HepG2 (cell line): Measurements from ENCODE around the gene PSMG1. TPM values are rescaled to one million over a fixed set of nuclear protein-coding genes. Genes with fewer than 3 reads are reported as not detected.

Experiments used
- BCL3 ChIP-seq: sonication (generic); formaldehyde crosslinking; IDR thresholded peaks from 2 replicates; pipeline ENCODE4 v1.5.1; 2020; ENCODE audit warnings: mild to moderate bottlenecking, missing genetic modification reagents, moderate library complexity
- CHCHD3 ChIP-seq: sonication (generic); formaldehyde crosslinking; IDR thresholded peaks from 2 replicates; pipeline ENCODE4 v1.8.0; 2022; ENCODE audit warnings: mild to moderate bottlenecking, missing genetic modification reagents, moderate library complexity
- CREB1 ChIP-seq, 2 experiments: fragments of 450-650 bp in 1 of 2; IDR thresholded peaks; 2 replicates each; pipeline ENCODE4 v1.6.1; 2016 to 2017; ENCODE audit warnings: control low read depth in 1 of 2, mild to moderate bottlenecking in 1 of 2, missing compliant biosample characterization in 1 of 2, missing genetic modification characterization in 1 of 2
- HMG20B ChIP-seq: conservative IDR thresholded peaks from 2 replicates; pipeline ENCODE4 v1.6.1; 2016; ENCODE audit warnings: missing genetic modification reagents, missing compliant biosample characterization
- HNF4A ChIP-seq: sonication (generic); formaldehyde crosslinking; IDR thresholded peaks from 2 replicates; pipeline ENCODE4 v1.4.0; 2020; ENCODE audit warnings: missing genetic modification reagents
- HOXA3 ChIP-seq: sonication (generic); formaldehyde crosslinking; IDR thresholded peaks from 2 replicates; pipeline ENCODE4 v1.5.0; 2020; ENCODE audit warnings: missing genetic modification reagents
- KAT8 ChIP-seq: IDR thresholded peaks from 2 replicates; pipeline ENCODE4 v1.6.1; 2016; ENCODE audit warnings: missing genetic modification reagents, missing compliant biosample characterization
- LCORL ChIP-seq, 2 experiments: fragments of 450-650 bp in 1 of 2; sonication (generic) in 1 of 2; formaldehyde crosslinking in 1 of 2; IDR thresholded peaks; 2 replicates each; pipeline versions ENCODE4 v1.5.0 to v1.6.1; 2017 to 2020; ENCODE audit warnings: antibody characterized with exemption in 1 of 2, missing genetic modification reagents in 1 of 2
- MXI1 ChIP-seq: IDR thresholded peaks from 3 replicates; pipeline ENCODE4 v1.6.1; 2012; ENCODE audit warnings: low read depth, low read length, inconsistent platforms, borderline replicate concordance
- NKX3-1 ChIP-seq: sonication (generic); formaldehyde crosslinking; IDR thresholded peaks from 2 replicates; pipeline ENCODE4 v1.5.0; 2020; ENCODE audit warnings: missing genetic modification reagents
- NR3C1 ChIP-seq: sonication (generic); formaldehyde crosslinking; IDR thresholded peaks from 2 replicates; pipeline ENCODE4 v1.4.0; 2020; ENCODE audit warnings: missing genetic modification reagents
- PCBP2 ChIP-seq: fragments of 200-400 bp; formaldehyde crosslinking; optimal IDR thresholded peaks from 2 replicates; pipeline ENCODE3; 2018; ENCODE audit warnings: low read length, low read depth; ENCODE audit not compliant: poor library complexity, severe bottlenecking
- REL ChIP-seq: sonication (generic); formaldehyde crosslinking; conservative IDR thresholded peaks from 2 replicates; pipeline ENCODE4 v1.8.0; 2022; ENCODE audit warnings: mild to moderate bottlenecking, missing genetic modification reagents, moderate library complexity
- TMF1 ChIP-seq: sonication (generic); formaldehyde crosslinking; IDR thresholded peaks from 2 replicates; pipeline ENCODE4 v1.8.1; 2022; ENCODE audit warnings: low read depth, missing genetic modification reagents
- ZBTB3 ChIP-seq: sonication (generic); formaldehyde crosslinking; IDR thresholded peaks from 2 replicates; pipeline ENCODE4 v1.4.0; 2020; ENCODE audit warnings: low read depth, mild to moderate bottlenecking, moderate library complexity, missing genetic modification reagents, borderline replicate concordance
- ZNF180 ChIP-seq: sonication (generic); formaldehyde crosslinking; IDR thresholded peaks from 2 replicates; pipeline ENCODE4 v1.4.0; 2020; ENCODE audit warnings: low read depth, missing genetic modification reagents, borderline replicate concordance
- ZNF441 ChIP-seq: sonication (generic); formaldehyde crosslinking; IDR thresholded peaks from 2 replicates; pipeline ENCODE4 v1.7.0; 2021; ENCODE audit warnings: missing genetic modification reagents, borderline replicate concordance
- ZNF484 ChIP-seq: sonication (generic); formaldehyde crosslinking; IDR thresholded peaks from 2 replicates; pipeline ENCODE4 v1.5.1; 2020; ENCODE audit warnings: mild to moderate bottlenecking, low read depth, missing genetic modification reagents, borderline replicate concordance
- ZNF572 ChIP-seq: sonication (generic); formaldehyde crosslinking; IDR thresholded peaks from 2 replicates; pipeline ENCODE4 v1.5.1; 2020; ENCODE audit warnings: mild to moderate bottlenecking, missing genetic modification reagents
- ZNF576 ChIP-seq: sonication (generic); formaldehyde crosslinking; IDR thresholded peaks from 2 replicates; pipeline ENCODE4 v1.4.0; 2020; ENCODE audit warnings: mild to moderate bottlenecking, missing genetic modification reagents
- ZNF816 ChIP-seq: sonication (generic); formaldehyde crosslinking; IDR thresholded peaks from 2 replicates; pipeline ENCODE4 v1.8.0; 2022; ENCODE audit warnings: missing genetic modification reagents, mild to moderate bottlenecking, borderline replicate concordance
- polyA plus RNA-seq, 8 experiments: library from polyadenylated mRNA; depleted of rRNA in 3 of 8; stranded (reverse) in 7 of 8; unstranded in 1 of 8; fragments of >200 nt; fragmentation: Illumina TruSeq in 4 of 8; extraction: Trizol in 4 of 8; gene quantifications; 2 replicates each; pipeline versions ENCODE4 v1.2.1 to v1.2.3, GENCODE V29; 2011 to 2016; ENCODE audit warnings: low read depth in 4 of 8, missing spikeins in 1 of 8, mixed read lengths in 1 of 8; ENCODE audit not compliant: insufficient read depth in 1 of 8
- total RNA-seq, 5 experiments: library from RNA; depleted of rRNA; stranded (reverse); fragments of >200 nt; fragmentation: Illumina TruSeq; extraction: Trizol; gene quantifications; 2 replicates each; pipeline ENCODE4 v1.2.3, GENCODE V29; 2016; ENCODE audit warnings: low read depth in 1 of 5
- TF ChIP-seq, protein P1 (sequence below): IDR thresholded peaks from 2 replicates; pipeline ENCODE4 v1.4.0; 2020; ENCODE audit warnings: mild to moderate bottlenecking, missing genetic modification reagents
- TF ChIP-seq, protein P2 (sequence below): sonication (generic); formaldehyde crosslinking; IDR thresholded peaks from 2 replicates; pipeline ENCODE4 v1.8.0; 2022; ENCODE audit warnings: mild to moderate bottlenecking, missing genetic modification reagents, moderate library complexity

The PSMG1 gene
- total and polyA plus RNA-seq, 2 of the 13 experiments (the other 11 are each of a cell fraction or from before 2014, with no cell fraction given), result 63.6 to 173 TPM

DNA sequence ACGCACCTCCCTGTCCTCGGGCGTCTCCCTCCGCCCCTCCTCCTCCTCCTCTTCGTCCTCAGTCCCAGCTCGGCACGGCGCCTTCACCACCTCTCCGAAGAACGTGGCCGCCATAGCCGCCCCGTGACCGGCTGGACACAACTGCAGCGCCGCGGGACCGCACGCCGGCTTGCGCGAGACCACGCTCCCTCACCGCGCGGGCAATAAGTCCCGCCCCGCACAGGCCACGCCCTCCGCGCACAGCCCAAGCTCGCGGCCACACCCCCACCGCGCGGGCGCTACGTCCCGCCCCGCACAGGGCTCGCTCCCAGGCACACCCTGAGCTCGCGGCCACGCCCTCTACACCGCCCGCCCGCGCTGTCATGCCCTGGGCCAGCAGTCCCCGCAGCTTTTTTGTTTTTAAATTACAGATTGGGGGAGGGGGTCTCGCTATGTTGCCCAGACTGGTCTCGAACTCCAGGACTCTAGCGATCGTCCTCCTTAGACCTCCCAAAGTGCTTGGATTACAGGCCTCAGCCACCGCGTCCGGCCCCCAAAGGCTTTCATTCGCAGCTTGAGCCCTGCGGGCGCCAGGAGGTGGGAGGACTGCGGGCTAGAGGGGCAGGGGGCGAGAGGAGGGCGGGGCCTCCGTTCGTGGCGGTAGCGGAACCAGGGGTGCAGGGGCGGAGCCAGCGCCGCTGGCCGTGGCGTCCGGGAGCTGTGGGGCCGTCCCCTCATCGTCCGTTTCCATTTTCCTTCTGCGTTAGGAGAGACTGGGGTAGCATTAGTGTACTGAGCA lies at the start of gene PSMG1 (continued):
- TF ChIP-seq, protein P1, sequence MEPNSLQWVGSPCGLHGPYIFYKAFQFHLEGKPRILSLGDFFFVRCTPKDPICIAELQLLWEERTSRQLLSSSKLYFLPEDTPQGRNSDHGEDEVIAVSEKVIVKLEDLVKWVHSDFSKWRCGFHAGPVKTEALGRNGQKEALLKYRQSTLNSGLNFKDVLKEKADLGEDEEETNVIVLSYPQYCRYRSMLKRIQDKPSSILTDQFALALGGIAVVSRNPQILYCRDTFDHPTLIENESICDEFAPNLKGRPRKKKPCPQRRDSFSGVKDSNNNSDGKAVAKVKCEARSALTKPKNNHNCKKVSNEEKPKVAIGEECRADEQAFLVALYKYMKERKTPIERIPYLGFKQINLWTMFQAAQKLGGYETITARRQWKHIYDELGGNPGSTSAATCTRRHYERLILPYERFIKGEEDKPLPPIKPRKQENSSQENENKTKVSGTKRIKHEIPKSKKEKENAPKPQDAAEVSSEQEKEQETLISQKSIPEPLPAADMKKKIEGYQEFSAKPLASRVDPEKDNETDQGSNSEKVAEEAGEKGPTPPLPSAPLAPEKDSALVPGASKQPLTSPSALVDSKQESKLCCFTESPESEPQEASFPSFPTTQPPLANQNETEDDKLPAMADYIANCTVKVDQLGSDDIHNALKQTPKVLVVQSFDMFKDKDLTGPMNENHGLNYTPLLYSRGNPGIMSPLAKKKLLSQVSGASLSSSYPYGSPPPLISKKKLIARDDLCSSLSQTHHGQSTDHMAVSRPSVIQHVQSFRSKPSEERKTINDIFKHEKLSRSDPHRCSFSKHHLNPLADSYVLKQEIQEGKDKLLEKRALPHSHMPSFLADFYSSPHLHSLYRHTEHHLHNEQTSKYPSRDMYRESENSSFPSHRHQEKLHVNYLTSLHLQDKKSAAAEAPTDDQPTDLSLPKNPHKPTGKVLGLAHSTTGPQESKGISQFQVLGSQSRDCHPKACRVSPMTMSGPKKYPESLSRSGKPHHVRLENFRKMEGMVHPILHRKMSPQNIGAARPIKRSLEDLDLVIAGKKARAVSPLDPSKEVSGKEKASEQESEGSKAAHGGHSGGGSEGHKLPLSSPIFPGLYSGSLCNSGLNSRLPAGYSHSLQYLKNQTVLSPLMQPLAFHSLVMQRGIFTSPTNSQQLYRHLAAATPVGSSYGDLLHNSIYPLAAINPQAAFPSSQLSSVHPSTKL (CRISPR knock-in tag), result peak; percentile 53
- TF ChIP-seq BCL3 (CRISPR knock-in tag) (no peak), ZNF576 (no peak), TMF1 (CRISPR knock-in tag) (no peak), HNF4A (0 out of 2 replicates have a peak, but pooled peaks have one; percentile 2), MXI1 (peak; percentile 96; the same call in 2 of the 3 replicates), NR3C1 (no peak), PCBP2 (no peak), CHCHD3 (peak; percentile 62; the same call in 1 of the 2 replicates), ZNF484 (CRISPR knock-in tag) (peak; percentile 35; the same call in 1 of the 2 replicates), NKX3-1 (CRISPR knock-in tag) (peak; percentile 51; the same call in 1 of the 2 replicates), ZNF816 (CRISPR knock-in tag) (0 out of 2 replicates have a peak, but pooled peaks have one; percentile 57), HOXA3 (CRISPR knock-in tag) (peak; percentile 77), ZNF441 (CRISPR knock-in tag) (peak; percentile 85; the same call in 1 of the 2 replicates), ZNF572 (no peak), LCORL (IDR thresholded peaks at IDR 0.05) (no peak), LCORL (CRISPR knock-in tag; IDR thresholded peaks at IDR 0.05) (peak; percentile 77), KAT8 (peak; percentile 64), ZBTB3 (CRISPR knock-in tag) (no peak; the same call in 1 of the 2 replicates), HMG20B (no peak), ZNF180 (CRISPR knock-in tag) (no peak), REL (CRISPR knock-in tag) (no peak; the same call in 1 of the 2 replicates), CREB1 (IDR thresholded peaks at IDR 0.05) (no peak), CREB1 (CRISPR knock-in tag; IDR thresholded peaks at IDR 0.05) (no peak)
- TF ChIP-seq, protein P2, sequence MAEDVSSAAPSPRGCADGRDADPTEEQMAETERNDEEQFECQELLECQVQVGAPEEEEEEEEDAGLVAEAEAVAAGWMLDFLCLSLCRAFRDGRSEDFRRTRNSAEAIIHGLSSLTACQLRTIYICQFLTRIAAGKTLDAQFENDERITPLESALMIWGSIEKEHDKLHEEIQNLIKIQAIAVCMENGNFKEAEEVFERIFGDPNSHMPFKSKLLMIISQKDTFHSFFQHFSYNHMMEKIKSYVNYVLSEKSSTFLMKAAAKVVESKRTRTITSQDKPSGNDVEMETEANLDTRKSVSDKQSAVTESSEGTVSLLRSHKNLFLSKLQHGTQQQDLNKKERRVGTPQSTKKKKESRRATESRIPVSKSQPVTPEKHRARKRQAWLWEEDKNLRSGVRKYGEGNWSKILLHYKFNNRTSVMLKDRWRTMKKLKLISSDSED (CRISPR knock-in tag), result no peak
